HepG2 (cell line): Measurements from ENCODE around the gene TUBG1. TPM values are rescaled to one million over a fixed set of nuclear protein-coding genes. Genes with fewer than 3 reads are reported as not detected.

ENCODE experiments used
- CBFB ChIP-seq: sonication (generic); formaldehyde crosslinking; IDR thresholded peaks from 2 replicates; pipeline ENCODE4 v1.4.0; 2020; ENCODE audit warnings: missing genetic modification reagents
- CCDC6 ChIP-seq: sonication (generic); formaldehyde crosslinking; IDR thresholded peaks from 2 replicates; pipeline ENCODE4 v1.8.1; 2022; ENCODE audit warnings: mild to moderate bottlenecking, missing genetic modification reagents, moderate library complexity
- FOXJ3 ChIP-seq: sonication (generic); formaldehyde crosslinking; IDR thresholded peaks from 2 replicates; pipeline ENCODE4 v1.4.0; 2020; ENCODE audit warnings: missing genetic modification reagents, mild to moderate bottlenecking, borderline replicate concordance
- GLI4 ChIP-seq: sonication (generic); formaldehyde crosslinking; IDR thresholded peaks from 2 replicates; pipeline ENCODE4 v1.5.1; 2020; ENCODE audit warnings: missing genetic modification reagents, mild to moderate bottlenecking, moderate library complexity, borderline replicate concordance
- KLF9 ChIP-seq: IDR thresholded peaks from 2 replicates; pipeline ENCODE4 v1.6.1; 2016; ENCODE audit warnings: low read depth
- KMT2A ChIP-seq: sonication (generic); formaldehyde crosslinking; IDR thresholded peaks from 2 replicates; pipeline ENCODE4 v1.4.0; 2020; ENCODE audit warnings: missing genetic modification reagents
- MEF2D ChIP-seq: sonication (generic); formaldehyde crosslinking; IDR thresholded peaks from 2 replicates; pipeline ENCODE4 v1.5.1; 2020; ENCODE audit warnings: mild to moderate bottlenecking, missing genetic modification reagents
- MTF2 ChIP-seq: sonication (generic); formaldehyde crosslinking; IDR thresholded peaks from 2 replicates; pipeline ENCODE4 v1.5.0; 2020; ENCODE audit warnings: missing genetic modification reagents, borderline replicate concordance
- SIX4 ChIP-seq: sonication (generic); formaldehyde crosslinking; IDR thresholded peaks from 2 replicates; pipeline ENCODE4 v1.4.0; 2020; ENCODE audit warnings: missing genetic modification reagents
- SNAPC5 ChIP-seq: sonication (generic); formaldehyde crosslinking; IDR thresholded peaks from 2 replicates; pipeline ENCODE4 v1.8.1; 2023; ENCODE audit warnings: mild to moderate bottlenecking, missing genetic modification reagents, borderline replicate concordance
- STAT5B ChIP-seq: sonication (generic); formaldehyde crosslinking; IDR thresholded peaks from 2 replicates; pipeline ENCODE4 v1.4.0; 2020; ENCODE audit warnings: missing genetic modification reagents
- TBL1XR1 ChIP-seq: fragments of 150-350 bp; IDR thresholded peaks from 2 replicates; pipeline ENCODE4 v1.6.1; 2014; ENCODE audit warnings: borderline replicate concordance, low read length; ENCODE audit not compliant: partially characterized antibody
- WIZ ChIP-seq: sonication (generic); formaldehyde crosslinking; IDR thresholded peaks from 2 replicates; pipeline ENCODE4 v1.5.1; 2020; ENCODE audit warnings: mild to moderate bottlenecking, missing genetic modification reagents
- ZBTB3 ChIP-seq: sonication (generic); formaldehyde crosslinking; IDR thresholded peaks from 2 replicates; pipeline ENCODE4 v1.4.0; 2020; ENCODE audit warnings: low read depth, mild to moderate bottlenecking, moderate library complexity, missing genetic modification reagents, borderline replicate concordance
- ZFP90 ChIP-seq: sonication (generic); formaldehyde crosslinking; IDR thresholded peaks from 2 replicates; pipeline ENCODE4 v1.8.0; 2022; ENCODE audit warnings: missing genetic modification reagents, mild to moderate bottlenecking, inconsistent platforms, borderline replicate concordance
- ZNF160 ChIP-seq: sonication (generic); formaldehyde crosslinking; IDR thresholded peaks from 2 replicates; pipeline ENCODE4 v1.8.0; 2022; ENCODE audit warnings: mild to moderate bottlenecking, inconsistent platforms, missing genetic modification reagents
- ZNF232 ChIP-seq: sonication (generic); formaldehyde crosslinking; IDR thresholded peaks from 2 replicates; pipeline ENCODE4 v1.4.0; 2020; ENCODE audit warnings: missing genetic modification reagents, borderline replicate concordance
- ZNF562 ChIP-seq: sonication (generic); formaldehyde crosslinking; IDR thresholded peaks from 2 replicates; pipeline ENCODE4 v1.8.0; 2022; ENCODE audit warnings: missing genetic modification reagents, borderline replicate concordance
- ZNF589 ChIP-seq: sonication (generic); formaldehyde crosslinking; conservative IDR thresholded peaks from 2 replicates; pipeline ENCODE4 v1.8.0; 2022; ENCODE audit warnings: mild to moderate bottlenecking, moderate library complexity, missing genetic modification reagents
- ZNF891 ChIP-seq: sonication (generic); formaldehyde crosslinking; IDR thresholded peaks from 2 replicates; pipeline ENCODE4 v1.5.0; 2020; ENCODE audit warnings: mild to moderate bottlenecking, missing genetic modification reagents
- polyA plus RNA-seq, 8 experiments: library from polyadenylated mRNA; depleted of rRNA in 3 of 8; stranded (reverse) in 7 of 8; unstranded in 1 of 8; fragments of >200 nt; fragmentation: Illumina TruSeq in 4 of 8; extraction: Trizol in 4 of 8; gene quantifications; 2 replicates each; pipeline versions ENCODE4 v1.2.1 to v1.2.3, GENCODE V29; 2011 to 2016; ENCODE audit warnings: low read depth in 4 of 8, missing spikeins in 1 of 8, mixed read lengths in 1 of 8; ENCODE audit not compliant: insufficient read depth in 1 of 8
- total RNA-seq, 5 experiments: library from RNA; depleted of rRNA; stranded (reverse); fragments of >200 nt; fragmentation: Illumina TruSeq; extraction: Trizol; gene quantifications; 2 replicates each; pipeline ENCODE4 v1.2.3, GENCODE V29; 2016; ENCODE audit warnings: low read depth in 1 of 5
- TF ChIP-seq, protein P1 (sequence below): sonication (generic); formaldehyde crosslinking; IDR thresholded peaks from 2 replicates; pipeline ENCODE4 v1.5.0; 2020; ENCODE audit warnings: missing genetic modification reagents, mild to moderate bottlenecking, borderline replicate concordance

The TUBG1 gene
- total and polyA plus RNA-seq, 2 of the 13 experiments (the other 11 are each of a cell fraction or from before 2014, with no cell fraction given) = 74.1 to 137 TPM

DNA sequence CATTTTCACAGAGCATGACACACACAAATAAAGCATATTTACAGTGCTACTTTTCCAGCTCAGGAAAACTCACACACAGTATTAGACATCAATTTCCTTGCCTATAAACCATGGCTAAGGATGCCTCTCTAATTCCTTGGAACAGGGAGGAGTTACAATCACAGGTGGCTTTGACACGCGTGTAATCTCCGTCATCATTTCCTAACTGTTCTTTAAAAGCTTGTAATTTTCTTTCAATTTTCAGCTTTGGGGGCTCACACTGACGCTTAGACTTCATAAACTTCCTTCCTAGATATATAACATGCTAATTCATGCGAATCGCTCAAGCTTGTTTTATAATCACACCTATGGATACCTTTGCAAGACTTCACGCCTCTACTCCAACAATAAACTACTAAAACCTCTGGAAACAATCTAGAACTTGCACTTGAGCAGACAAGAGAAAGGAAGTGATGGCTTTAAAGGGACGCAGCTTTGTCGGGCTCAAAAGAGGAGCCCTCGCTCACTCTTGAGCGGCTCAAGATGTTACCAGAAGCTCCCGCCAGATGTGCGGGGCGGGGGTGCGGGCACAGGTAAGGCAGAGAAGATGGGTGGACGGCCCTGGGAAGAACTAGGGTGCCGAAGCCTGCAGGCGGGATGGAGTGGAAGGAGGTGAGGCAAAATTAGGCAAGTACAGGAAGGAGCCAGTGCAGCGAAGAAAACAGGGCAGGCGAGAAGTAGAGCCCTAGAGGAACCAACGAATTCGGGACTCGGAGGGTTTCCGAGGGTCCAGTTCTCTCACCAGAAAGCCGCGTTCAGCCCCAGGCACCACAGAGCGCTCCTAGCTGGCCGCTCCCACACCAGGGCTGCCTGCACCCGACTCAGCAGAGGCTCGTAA is 940 bp upstream of the TUBG1 start (continued):
- TF ChIP-seq ZNF891 (CRISPR knock-in tag) (0 out of 2 replicates have a peak, but pooled peaks have one; percentile 77), ZFP90 (CRISPR knock-in tag) (no peak), SNAPC5 (CRISPR knock-in tag) (0 out of 2 replicates have a peak, but pooled peaks have one; percentile 62), GLI4 (CRISPR knock-in tag) (0 out of 2 replicates have a peak, but pooled peaks have one; percentile 15), KMT2A (CRISPR knock-in tag) (no peak), CBFB (CRISPR knock-in tag) (no peak), ZNF160 (CRISPR knock-in tag) (no peak), ZBTB3 (CRISPR knock-in tag) (no peak), ZNF232 (CRISPR knock-in tag) (peak; percentile 2; the same call in 1 of the 2 replicates), ZNF562 (CRISPR knock-in tag) (no peak), MEF2D (CRISPR knock-in tag) (no peak), STAT5B (CRISPR knock-in tag) (no peak), TBL1XR1 (no peak), MTF2 (0 out of 2 replicates have a peak, but pooled peaks have one; percentile 44), SIX4 (no peak), WIZ (CRISPR knock-in tag) (0 out of 2 replicates have a peak, but pooled peaks have one; percentile 22), FOXJ3 (CRISPR knock-in tag) (no peak), ZNF589 (CRISPR knock-in tag) (no peak), CCDC6 (CRISPR knock-in tag) (no peak), KLF9 (CRISPR knock-in tag) (no peak)
- TF ChIP-seq, protein P1, sequence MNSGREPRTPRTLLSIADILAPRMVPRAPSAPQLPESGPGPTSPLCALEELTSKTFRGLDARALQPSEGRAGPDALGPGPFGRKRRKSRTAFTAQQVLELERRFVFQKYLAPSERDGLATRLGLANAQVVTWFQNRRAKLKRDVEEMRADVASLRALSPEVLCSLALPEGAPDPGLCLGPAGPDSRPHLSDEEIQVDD (CRISPR knock-in tag) = 0 out of 2 replicates have a peak, but pooled peaks have one; percentile 18
- TF ChIP-seq, all 625 proteins: peak for 45
